HG02571 (cell line): ENCODE data around the gene ATP5PB.

Experiments
- ATAC-seq: cut with Tn5 transposase; IDR thresholded peaks from one replicate; pipeline ENCODE4 v1.9.1; 2021; ENCODE audit warnings: mild to moderate bottlenecking, moderate library complexity; ENCODE audit not compliant: unreplicated experiment

ATP5PB gene

GRCh38 chr1:111448918-111449702 lies at the start of gene ATP5PB, which contains the start of gene WDR77:
Gene ATP5PB, plus strand, starts transcription at chr1:111449464. Its CDS starts 78 bp downstream, at chr1:111449542.
Gene WDR77, minus strand, starts transcription at chr1:111449256. Its CDS starts 87 bp downstream, at chr1:111449169.
- peak; percentile 94 for ATAC-seq

GRCh38 chr1:111399792-111400610 lies 49.3 kb upstream of the ATP5PB start:
- no peak for ATAC-seq

- ATAC-seq = no peak
Observed at GRCh38 chr1:111402083-111402482, 47.2 kb upstream of the ATP5PB start.

- ATAC-seq = no peak
Observed at GRCh38 chr1:111404588-111404987, 44.7 kb upstream of the ATP5PB start.

- peak; percentile 95 for ATAC-seq
Observed at GRCh38 chr1:111406321-111406768, 42.9 kb upstream of the ATP5PB start.

GRCh38 chr1:111407301-111407700 lies 42.0 kb upstream of the ATP5PB start:
- ATAC-seq = no peak

GRCh38 chr1:111412839-111413238 lies 36.4 kb upstream of the ATP5PB start:
- ATAC-seq = no peak

GRCh38 chr1:111414756-111415155 lies 34.5 kb upstream of the ATP5PB start:
- ATAC-seq = no peak

GRCh38 chr1:111415461-111415860 lies 33.8 kb upstream of the ATP5PB start:
- ATAC-seq = no peak

GRCh38 chr1:111417755-111418154 lies 31.5 kb upstream of the ATP5PB start:
- no peak for ATAC-seq

GRCh38 chr1:111419037-111419436 lies 30.2 kb upstream of the ATP5PB start:
- no peak for ATAC-seq

GRCh38 chr1:111420377-111420776 lies 28.9 kb upstream of the ATP5PB start:
- ATAC-seq = no peak

- ATAC-seq = no peak
Observed at GRCh38 chr1:111422546-111423391, 26.5 kb upstream of the ATP5PB start.

GRCh38 chr1:111424281-111424680 lies 25.0 kb upstream of the ATP5PB start:
- no peak for ATAC-seq

- ATAC-seq = no peak
Observed at GRCh38 chr1:111436726-111437125, 12.5 kb upstream of the ATP5PB start.

GRCh38 chr1:111439461-111440351 lies 9.6 kb upstream of the ATP5PB start:
- no peak for ATAC-seq

- no peak for ATAC-seq
Observed at GRCh38 chr1:111441573-111442192, 7.6 kb upstream of the ATP5PB start.

- no peak for ATAC-seq
Observed at GRCh38 chr1:111442457-111442856, 6.8 kb upstream of the ATP5PB start.

- ATAC-seq = no peak
Observed at GRCh38 chr1:111444031-111444430, 5.2 kb upstream of the ATP5PB start.
